Measurements from ENCODE around the gene BRD9.
"Not testable (repeated sequence)": the region's sequence is repeated elsewhere in the genome, so short reads cannot be mapped to it uniquely, and the experiment has no call there.

BRD9 gene

DNA sequence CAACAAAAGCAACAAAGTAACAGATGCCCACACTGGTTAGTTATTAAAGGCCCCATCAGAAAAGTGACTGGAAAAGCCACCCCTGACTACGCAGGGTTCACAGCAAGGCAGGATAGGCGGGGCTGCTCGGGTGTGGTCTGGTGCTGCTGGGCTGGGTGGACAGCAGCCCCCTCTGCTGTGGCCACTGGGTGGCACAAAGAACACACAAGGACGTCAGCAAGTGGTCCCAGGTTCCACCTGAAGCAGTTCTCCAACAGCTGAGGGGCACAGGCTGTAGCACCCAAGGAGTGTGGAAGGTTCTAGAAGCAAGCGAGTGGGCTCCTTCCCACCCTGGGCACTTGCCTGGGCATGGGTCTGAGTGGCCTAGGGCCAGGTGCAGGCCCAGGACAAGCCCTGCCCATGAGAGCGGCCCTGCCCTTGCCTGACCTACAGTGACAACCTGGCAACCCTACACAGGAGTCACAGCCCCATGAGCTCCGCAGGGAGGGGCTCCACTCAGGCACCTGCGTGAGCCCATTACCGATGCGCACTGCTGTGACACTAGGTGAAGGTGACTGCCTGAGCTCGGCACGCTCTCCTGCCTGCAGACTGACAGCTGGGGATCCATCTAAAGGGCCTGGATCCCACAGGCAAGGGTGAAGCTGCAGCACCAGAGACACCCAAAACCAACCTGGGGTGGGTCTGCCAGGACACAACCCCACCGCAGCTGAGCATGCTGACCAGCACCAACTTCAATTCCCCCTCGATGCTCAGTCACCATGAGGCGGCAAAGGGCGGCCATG is 8.1 kb downstream of the BRD9 start:
- in situ Hi-C loops (cut with HindIII; ENCODE audit: low pct_ligation_motif_present, low sequenced_read_pairs): no loop called here
- no peaks in the 10 kb centered on the region for H3K27me3 ChIP-seq (replicated peaks)
- H3K36me3 ChIP-seq (replicated peaks): peaks cover 78% of the 10 kb centered on the region
- TF ChIP-seq, protein P1, sequence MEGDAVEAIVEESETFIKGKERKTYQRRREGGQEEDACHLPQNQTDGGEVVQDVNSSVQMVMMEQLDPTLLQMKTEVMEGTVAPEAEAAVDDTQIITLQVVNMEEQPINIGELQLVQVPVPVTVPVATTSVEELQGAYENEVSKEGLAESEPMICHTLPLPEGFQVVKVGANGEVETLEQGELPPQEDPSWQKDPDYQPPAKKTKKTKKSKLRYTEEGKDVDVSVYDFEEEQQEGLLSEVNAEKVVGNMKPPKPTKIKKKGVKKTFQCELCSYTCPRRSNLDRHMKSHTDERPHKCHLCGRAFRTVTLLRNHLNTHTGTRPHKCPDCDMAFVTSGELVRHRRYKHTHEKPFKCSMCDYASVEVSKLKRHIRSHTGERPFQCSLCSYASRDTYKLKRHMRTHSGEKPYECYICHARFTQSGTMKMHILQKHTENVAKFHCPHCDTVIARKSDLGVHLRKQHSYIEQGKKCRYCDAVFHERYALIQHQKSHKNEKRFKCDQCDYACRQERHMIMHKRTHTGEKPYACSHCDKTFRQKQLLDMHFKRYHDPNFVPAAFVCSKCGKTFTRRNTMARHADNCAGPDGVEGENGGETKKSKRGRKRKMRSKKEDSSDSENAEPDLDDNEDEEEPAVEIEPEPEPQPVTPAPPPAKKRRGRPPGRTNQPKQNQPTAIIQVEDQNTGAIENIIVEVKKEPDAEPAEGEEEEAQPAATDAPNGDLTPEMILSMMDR (IDR thresholded peaks at IDR 0.05; ENCODE audit: low read depth, low read length, missing control alignments): no peak
- DNase-seq: no peak
- H3K27ac ChIP-seq: no peak overlapping the region
- H3K4me3 ChIP-seq (ENCODE audit: low read depth, low read length): no peak overlapping the region

GRCh38 chr5:883475-884181 is 9.0 kb downstream of the BRD9 start:
- no peak overlapping the region for H3K27ac ChIP-seq
- H3K36me3 ChIP-seq (replicated peaks): peaks cover 72% of the 10 kb centered on the region
- no peaks in the 10 kb centered on the region for H3K27me3 ChIP-seq (replicated peaks)
- in situ Hi-C loops (cut with HindIII; ENCODE audit: low pct_ligation_motif_present, low sequenced_read_pairs): no loop called here
- no peak overlapping the region for H3K4me3 ChIP-seq (ENCODE audit: low read depth, low read length)
- no peak for DNase-seq
- TF ChIP-seq, protein P1 (IDR thresholded peaks at IDR 0.05; ENCODE audit: low read depth, low read length, missing control alignments): no peak

DNA sequence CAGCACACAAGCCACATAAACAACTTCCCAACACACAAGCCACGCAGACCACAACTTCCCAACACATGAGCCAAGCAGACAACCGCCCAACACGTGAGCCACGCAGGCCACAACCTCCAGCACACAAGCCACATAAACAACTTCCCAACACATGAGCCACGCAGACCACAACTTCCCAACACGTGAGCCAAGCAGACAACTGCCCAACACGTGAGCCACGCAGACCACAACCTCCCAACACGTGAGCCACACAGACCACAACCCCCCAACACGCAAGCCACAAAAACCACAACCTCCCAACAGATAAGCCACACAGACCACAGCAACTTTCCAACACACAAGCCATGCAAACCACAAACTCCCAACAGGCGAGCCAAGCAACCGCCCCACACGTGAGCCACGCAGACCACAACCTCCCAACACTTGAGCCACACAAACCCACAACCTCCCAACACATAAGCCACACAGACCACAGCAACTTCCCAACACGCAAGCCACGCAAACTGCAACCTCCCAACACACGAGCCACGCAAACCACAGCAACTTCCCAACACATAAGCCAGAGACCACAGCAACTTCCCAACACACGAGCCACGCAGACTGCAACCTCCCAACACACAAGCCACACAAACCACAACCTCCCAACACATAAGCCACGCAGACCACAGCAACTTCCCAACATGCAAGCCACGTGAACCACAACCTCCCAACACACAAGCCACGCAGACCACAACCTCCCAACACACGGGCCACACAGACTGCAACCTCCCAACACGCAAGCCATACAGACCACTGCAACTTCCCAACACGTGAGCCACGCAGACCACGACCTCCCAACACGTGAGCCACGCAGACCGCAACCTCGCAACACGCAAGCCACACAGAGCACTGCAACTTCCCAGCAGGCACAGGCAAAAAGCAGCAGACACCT is 10.1 kb downstream of the BRD9 start:
- no peaks in the 10 kb centered on the region for H3K27me3 ChIP-seq (replicated peaks)
- in situ Hi-C loops (cut with HindIII; ENCODE audit: low pct_ligation_motif_present, low sequenced_read_pairs): no loop called here
- DNase-seq: no peak
- H3K27ac ChIP-seq: no peak overlapping the region
- H3K4me3 ChIP-seq (ENCODE audit: low read depth, low read length): no peak overlapping the region
- TF ChIP-seq, protein P1 (IDR thresholded peaks at IDR 0.05; ENCODE audit: low read depth, low read length, missing control alignments): no peak
- peaks cover 67% of the 10 kb centered on the region for H3K36me3 ChIP-seq (replicated peaks)

DNA sequence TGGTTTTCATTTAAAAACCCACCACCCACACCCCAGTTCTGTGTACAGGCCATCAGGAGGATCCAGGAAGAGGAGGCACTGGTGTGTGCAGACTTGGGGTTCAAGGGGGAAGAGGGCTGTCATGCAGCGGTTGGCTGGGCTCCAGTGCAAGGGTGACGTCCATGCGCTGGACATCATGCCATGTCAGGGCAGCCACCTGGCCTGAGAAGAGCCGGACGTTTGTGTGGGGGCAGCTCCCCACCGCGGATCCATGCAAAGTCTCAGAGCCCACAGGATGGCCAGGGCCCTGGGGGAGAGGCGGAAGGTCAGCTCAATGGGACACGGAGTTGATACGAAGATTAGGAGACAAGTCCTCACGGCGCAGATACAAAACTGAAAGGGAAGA is 11.1 kb downstream of the BRD9 start:
- Histone ChIP-seq H3K27me3 (replicated peaks) (no peaks in the 10 kb centered on the region), H3K27ac (no peak overlapping the region), H3K4me3 (ENCODE audit: low read depth, low read length) (no peak overlapping the region), H3K36me3 (replicated peaks) (peaks cover 63% of the 10 kb centered on the region)
- TF ChIP-seq, protein P1 (IDR thresholded peaks at IDR 0.05; ENCODE audit: low read depth, low read length, missing control alignments): no peak
- in situ Hi-C loops (cut with HindIII; ENCODE audit: low pct_ligation_motif_present, low sequenced_read_pairs): no loop called here
- DNase-seq: no peak

- Histone ChIP-seq H3K4me3 (ENCODE audit: low read depth, low read length) (no peak overlapping the region), H3K27me3 (replicated peaks) (no peaks in the 10 kb centered on the region), H3K36me3 (replicated peaks) (peaks cover 62% of the 10 kb centered on the region), H3K27ac (no peak overlapping the region)
- in situ Hi-C loops (cut with HindIII; ENCODE audit: low pct_ligation_motif_present, low sequenced_read_pairs): no loop called here
- TF ChIP-seq, protein P1 (IDR thresholded peaks at IDR 0.05; ENCODE audit: low read depth, low read length, missing control alignments): no peak
- DNase-seq: no peak
Observed at GRCh38 chr5:880816-881550, 11.6 kb downstream of the BRD9 start.

GRCh38 chr5:878677-879076 is 13.9 kb downstream of the BRD9 start:
- H3K4me3 ChIP-seq (ENCODE audit: low read depth, low read length); H3K27ac ChIP-seq; in situ Hi-C loops (cut with HindIII; ENCODE audit: low pct_ligation_motif_present, low sequenced_read_pairs); DNase-seq; H3K27me3 ChIP-seq (replicated peaks): not testable (repeated sequence)
- peaks cover 57% of the 10 kb centered on the region for H3K36me3 ChIP-seq (replicated peaks)
